ENCODE results near the gene RETREG2. TPM values are rescaled to one million over a fixed set of nuclear protein-coding genes. Genes with fewer than 3 reads are reported as not detected.

Gene RETREG2
- polyA plus RNA-seq, 6 donors from 2014 or later, result 54.7 to 113 (median 62.7) TPM

GRCh38 chr2:219206328-219207133, 28.5 kb downstream of the RETREG2 start, which contains the start of gene ZFAND2B:
Gene ZFAND2B, plus strand, starts transcription at chr2:219206782. Its CDS starts 206 bp downstream, at chr2:219206988.
- H3K4me1 Mint-ChIP-seq, result peaks cover 12 to 34% (median 21%) of the 10 kb centered on the region in 3 donors
- H3K27me3 Mint-ChIP-seq, result no peaks in the 10 kb centered on the region
- peak within 1 kb of the TSS; percentile 89 to 98 (median 96) for H3K27ac Mint-ChIP-seq
- no peaks in the 10 kb centered on the region for H3K9me3 Mint-ChIP-seq
- H3K36me3 Mint-ChIP-seq, result no peaks in the 10 kb centered on the region
- DNase-seq, result peak; percentile 98
- H3K4me3 Mint-ChIP-seq, result peak within 1 kb of the TSS; percentile 76 to 96 (median 92)
- peak; percentile 91 to 95 for ATAC-seq (ENCODE audit: low read depth in 2 of 2)

GRCh38 chr2:219207134-219207883, 29.2 kb downstream of the RETREG2 start:
- H3K27ac Mint-ChIP-seq, result peak overlapping the region in 5 of 6 donors; percentile 26 to 97 (median 88)
- H3K27me3 Mint-ChIP-seq, result no peaks in the 10 kb centered on the region
- H3K9me3 Mint-ChIP-seq, result no peaks in the 10 kb centered on the region
- DNase-seq (no peak), ATAC-seq (ENCODE audit: low read depth in 2 of 2) (no peak)
- H3K4me1 Mint-ChIP-seq, result peaks cover 12 to 42% (median 21%) of the 10 kb centered on the region in 3 donors
- H3K36me3 Mint-ChIP-seq, result no peaks in the 10 kb centered on the region
- peak overlapping the region; percentile 76 to 96 (median 92) for H3K4me3 Mint-ChIP-seq

GRCh38 chr2:219207884-219208740, 30.0 kb downstream of the RETREG2 start:
- H3K36me3 Mint-ChIP-seq, result no peaks in the 10 kb centered on the region
- H3K27ac Mint-ChIP-seq, result peak overlapping the region in 5 of 6 donors; percentile 26 to 97 (median 51)
- DNase-seq (no peak), ATAC-seq (ENCODE audit: low read depth in 2 of 2) (no peak)
- H3K27me3 Mint-ChIP-seq, result no peaks in the 10 kb centered on the region
- H3K9me3 Mint-ChIP-seq, result no peaks in the 10 kb centered on the region
- H3K4me3 Mint-ChIP-seq, result peak overlapping the region in 7 of 8 donors; percentile 16 to 96 (median 92)
- H3K4me1 Mint-ChIP-seq, result peaks cover 12 to 43% (median 21%) of the 10 kb centered on the region in 3 donors

- H3K9me3 Mint-ChIP-seq, result no peaks in the 10 kb centered on the region
- H3K27ac Mint-ChIP-seq, result peak overlapping the region in 4 of 6 donors; percentile 38 to 84 (median 46)
- peaks cover 0 to 7% of the 10 kb centered on the region in 2 donors for H3K36me3 Mint-ChIP-seq
- H3K4me1 Mint-ChIP-seq, result peaks cover 16 to 43% (median 27%) of the 10 kb centered on the region in 3 donors
- peak overlapping the region in 3 of 8 donors; percentile 39 to 93 (median 44) for H3K4me3 Mint-ChIP-seq
- no peak for DNase-seq
- no peak for ATAC-seq (ENCODE audit: low read depth in 2 of 2)
- H3K27me3 Mint-ChIP-seq, result no peaks in the 10 kb centered on the region
Observed at GRCh38 chr2:219209236-219210195, 31.4 kb downstream of the RETREG2 start.

GRCh38 chr2:219210196-219210885, 32.3 kb downstream of the RETREG2 start:
- Mint-ChIP-seq H3K9me3 (no peaks in the 10 kb centered on the region), H3K36me3 (peaks cover 0 to 7% of the 10 kb centered on the region in 2 donors), H3K27ac (peak overlapping the region in 2 of 6 donors; percentile 63 to 84), H3K4me3 (peak overlapping the region in 2 of 8 donors; percentile 9 to 39), H3K4me1 (peaks cover 16 to 42% (median 27%) of the 10 kb centered on the region in 3 donors), H3K27me3 (no peaks in the 10 kb centered on the region)
- DNase-seq, result no peak
- ATAC-seq (ENCODE audit: low read depth in 2 of 2), result no peak

GRCh38 chr2:219210886-219211362, 32.8 kb downstream of the RETREG2 start:
- Mint-ChIP-seq H3K27me3 (no peaks in the 10 kb centered on the region), H3K4me1 (peaks cover 16 to 37% (median 27%) of the 10 kb centered on the region in 3 donors), H3K4me3 (peak overlapping the region in 1 of 8 donors; percentile 84), H3K9me3 (no peaks in the 10 kb centered on the region), H3K27ac (peak overlapping the region in 4 of 6 donors; percentile 24 to 95 (median 76)), H3K36me3 (peaks cover 0 to 7% of the 10 kb centered on the region in 2 donors)
- DNase-seq (no peak), ATAC-seq (ENCODE audit: low read depth in 2 of 2) (no peak)

- no peak for ATAC-seq (ENCODE audit: low read depth in 2 of 2)
- H3K9me3 Mint-ChIP-seq, result no peaks in the 10 kb centered on the region
- peak overlapping the region in 1 of 8 donors; percentile 44 for H3K4me3 Mint-ChIP-seq
- no peaks in the 10 kb centered on the region for H3K27me3 Mint-ChIP-seq
- H3K4me1 Mint-ChIP-seq, result peaks cover 13 to 33% (median 29%) of the 10 kb centered on the region in 3 donors
- H3K27ac Mint-ChIP-seq, result no peak overlapping the region
- DNase-seq, result no peak
- H3K36me3 Mint-ChIP-seq, result peaks cover 0 to 7% of the 10 kb centered on the region in 2 donors
Observed at GRCh38 chr2:219213026-219213415, 34.9 kb downstream of the RETREG2 start.

- DNase-seq (no peak), ATAC-seq (ENCODE audit: low read depth in 2 of 2) (no peak)
- no peaks in the 10 kb centered on the region for H3K27me3 Mint-ChIP-seq
- H3K27ac Mint-ChIP-seq, result no peak overlapping the region
- H3K36me3 Mint-ChIP-seq, result peaks cover 0 to 7% of the 10 kb centered on the region in 2 donors
- H3K4me3 Mint-ChIP-seq, result peak overlapping the region in 2 of 8 donors; percentile 44 to 64
- H3K9me3 Mint-ChIP-seq, result no peaks in the 10 kb centered on the region
- peaks cover 14 to 34% (median 28%) of the 10 kb centered on the region in 3 donors for H3K4me1 Mint-ChIP-seq
Observed at GRCh38 chr2:219213486-219214071, 35.5 kb downstream of the RETREG2 start.

GRCh38 chr2:219214141-219214540, 36.1 kb downstream of the RETREG2 start:
- DNase-seq (no peak), ATAC-seq (ENCODE audit: low read depth in 2 of 2) (no peak)

GRCh38 chr2:219214786-219215185, 36.7 kb downstream of the RETREG2 start:
- Mint-ChIP-seq H3K27me3 (no peaks in the 10 kb centered on the region), H3K36me3 (peaks cover 0 to 7% of the 10 kb centered on the region in 2 donors), H3K27ac (no peak overlapping the region), H3K4me1 (peaks cover 21 to 40% (median 32%) of the 10 kb centered on the region in 3 donors), H3K4me3 (peak overlapping the region in 1 of 8 donors; percentile 62), H3K9me3 (no peaks in the 10 kb centered on the region)
- ATAC-seq (ENCODE audit: low read depth in 2 of 2) (no peak), DNase-seq (no peak)

More at GRCh38 chr2:219214141-219214540, 36.1 kb downstream of the RETREG2 start:
- no peaks in the 10 kb centered on the region for H3K9me3 Mint-ChIP-seq
- no peaks in the 10 kb centered on the region for H3K27me3 Mint-ChIP-seq
- peaks cover 0 to 7% of the 10 kb centered on the region in 2 donors for H3K36me3 Mint-ChIP-seq
- peak overlapping the region in 1 of 8 donors; percentile 64 for H3K4me3 Mint-ChIP-seq
- H3K27ac Mint-ChIP-seq, result peak overlapping the region in 1 of 6 donors; percentile 32
- H3K4me1 Mint-ChIP-seq, result peaks cover 17 to 35% (median 28%) of the 10 kb centered on the region in 3 donors
